B cell (primary cell): ENCODE data around the gene NKTR. TPM values are rescaled to one million over a fixed set of nuclear protein-coding genes. Genes with fewer than 3 reads are reported as not detected.

Experiments used
- ATAC-seq: fragments of 200-7000 bp; cut with Tn5 transposase; one replicate; pipeline ENCODE4 v1.10.0; 2021; ENCODE audit warnings: low read depth, mild to moderate bottlenecking, moderate number of reproducible peaks, moderate library complexity
- CTCF ChIA-PET: fragments of 350-600 bp; sonication (Branson Sonifier 250); formaldehyde crosslinking; loops from one replicate; lab custom pipeline; 2021; ENCODE audit warnings: antibody characterized with exemption, inconsistent platforms; lab: Charles Lee
- POLR2A ChIA-PET: fragments of 350-600 bp; sonication (Branson Sonifier 250); formaldehyde crosslinking; loops from one replicate; lab custom pipeline; 2021; ENCODE audit warnings: antibody characterized with exemption; lab: Charles Lee
- DNase-seq: peaks from one replicate; pipeline ENCODE4 v3.0.0; 2013
- H2AFZ ChIP-seq: 2 replicates; pipeline ENCODE4 v1.6.1; 2012; ENCODE audit warnings: mild to moderate bottlenecking, low read depth, low read length; ENCODE audit not compliant: insufficient read depth, poor library complexity, severe bottlenecking
- H3K27ac ChIP-seq, 2 donors: 1 replicate in 1 of 2; 2 replicates in 1 of 2; pipeline ENCODE4 v1.5.1; 2012 to 2013; ENCODE audit warnings: low read length in 2 of 2, mild to moderate bottlenecking in 2 of 2, moderate library complexity in 1 of 2
- H3K27me3 ChIP-seq, 4 experiments: fragments of 200-600 bp in 1 of 4; sonication (generic) in 1 of 4; replicated peaks in 1 of 4; 1 replicate in 2 of 4; 2 replicates in 2 of 4; pipeline versions ENCODE4 v1.6.1 to v1.7.0; 2013 to 2016; ENCODE audit warnings: low read length in 3 of 4, mild to moderate bottlenecking in 2 of 4, mixed read lengths in 1 of 4, moderate library complexity in 1 of 4; ENCODE audit not compliant: insufficient read depth in 4 of 4, control insufficient read depth in 3 of 4; ENCODE audit errors: control extremely low read depth in 1 of 4
- H3K36me3 ChIP-seq, 2 experiments: replicated peaks in 1 of 2; 1 replicate in 1 of 2; 2 replicates in 1 of 2; pipeline versions ENCODE4 v1.6.1 to v1.7.1; 2013; ENCODE audit warnings: low read length in 1 of 2; ENCODE audit not compliant: insufficient read depth in 2 of 2, control insufficient read depth in 1 of 2; ENCODE audit errors: control extremely low read depth in 1 of 2, extremely low read depth in 1 of 2
- H3K4me1 ChIP-seq, 2 donors: fragments of 200-600 bp in 1 of 2; sonication (generic) in 1 of 2; 1 replicate in 1 of 2; 2 replicates in 1 of 2; pipeline versions ENCODE4 v1.5.1 to v1.6.1; 2013 to 2017; ENCODE audit warnings: low read length in 2 of 2; ENCODE audit not compliant: control insufficient read depth in 2 of 2, insufficient read depth in 2 of 2
- H3K4me2 ChIP-seq: replicated peaks from 2 replicates; pipeline ENCODE3; 2012; ENCODE audit warnings: mild to moderate bottlenecking, low read depth, low read length; ENCODE audit not compliant: poor library complexity, severe bottlenecking
- H3K4me3 ChIP-seq, 5 experiments: fragments of 200-600 bp in 1 of 5; sonication (generic) in 1 of 5; 1 replicate in 3 of 5; 2 replicates in 2 of 5; pipeline versions ENCODE4 v1.5.1 to v1.7.0; 2011 to 2016; ENCODE audit warnings: low read length in 4 of 5, mild to moderate bottlenecking in 4 of 5, low read depth in 2 of 5, control low read depth in 1 of 5, moderate library complexity in 1 of 5; ENCODE audit not compliant: insufficient read depth in 1 of 5; ENCODE audit errors: control extremely low read depth in 1 of 5, extremely low read depth in 1 of 5
- H3K79me2 ChIP-seq: fragments of 200-600 bp; sonication (generic); one replicate; pipeline ENCODE4 v1.6.0; 2016; ENCODE audit warnings: low read length; ENCODE audit not compliant: control insufficient read depth, insufficient read depth
- H3K9ac ChIP-seq: fragments of 200-600 bp; sonication (generic); 2 replicates; pipeline ENCODE4 v1.6.1; 2017; ENCODE audit warnings: mild to moderate bottlenecking, low read length, moderate library complexity
- H3K9me3 ChIP-seq, 3 donors: one replicate each; pipeline versions ENCODE4 v1.6.1 to v1.7.1; 2013; ENCODE audit warnings: low read length in 2 of 3; ENCODE audit not compliant: control insufficient read depth in 2 of 3, insufficient read depth in 1 of 3; ENCODE audit errors: control extremely low read depth in 1 of 3
- H4K20me1 ChIP-seq: 2 replicates; pipeline ENCODE4 v1.6.0; 2012; ENCODE audit warnings: mild to moderate bottlenecking, low read length; ENCODE audit not compliant: insufficient read depth, control insufficient read depth, poor library complexity, severe bottlenecking
- H3K27ac Mint-ChIP-seq: one replicate; pipeline ENCODE4 v1.8.0; 2021; ENCODE audit warnings: mixed read lengths
- H3K27me3 Mint-ChIP-seq: one replicate; pipeline ENCODE4 v1.8.0; 2021; ENCODE audit warnings: mixed read lengths
- H3K4me1 Mint-ChIP-seq: one replicate; pipeline ENCODE4 v1.8.0; 2021; ENCODE audit warnings: mixed read lengths
- H3K4me3 Mint-ChIP-seq: one replicate; pipeline ENCODE4 v1.8.0; 2021; ENCODE audit warnings: mixed read lengths
- H3K9me3 Mint-ChIP-seq: one replicate; pipeline ENCODE4 v1.8.0; 2022; ENCODE audit warnings: mixed read lengths; ENCODE audit not compliant: insufficient read depth
- EZH2 ChIP-seq: IDR thresholded peaks from 2 replicates; pipeline ENCODE4 v1.6.1; 2012; ENCODE audit warnings: borderline replicate concordance, low read depth, mild to moderate bottlenecking, moderate library complexity, low read length; ENCODE audit not compliant: insufficient read depth, poor library complexity, severe bottlenecking
- WGBS: methylation state at CpG from one replicate; pipeline ENCODE4 v1.1.5; 2013; ENCODE audit warnings: missing lambda C conversion rate; ENCODE audit not compliant: insufficient coverage; 5-methylcytosine and 5-hydroxymethylcytosine counted together
- intact Hi-C: fragments of 100-400 bp; cut with micrococcal nuclease; formaldehyde crosslinking; loops from one replicate; pipeline ENCODE4 v1.10.0; 2022
- polyA plus RNA-seq: library from polyadenylated mRNA; depleted of rRNA; stranded (reverse); fragments of >200 nt; gene quantifications from 2 replicates; pipeline ENCODE4 v1.2.3, GENCODE V29; 2012
- total RNA-seq, 2 donors: library from RNA; stranded (reverse); fragments of 120-200 nt in 1 of 2; gene quantifications; 1 replicate in 1 of 2; 2 replicates in 1 of 2; pipeline versions ENCODE4 v1.2.3 to v1.2.4, GENCODE V29; 2013 to 2022
- TF ChIP-seq, protein P1 (sequence below): fragments of 200-600 bp; IDR thresholded peaks from one replicate; pipeline ENCODE4 v1.8.0; 2022; ENCODE audit warnings: antibody characterized with exemption, mild to moderate bottlenecking

The NKTR gene
- total and polyA plus RNA-seq, 2 donors (not counting 1 experiment from before 2014, with no cell fraction given) = 58.0 to 227 TPM

DNA sequence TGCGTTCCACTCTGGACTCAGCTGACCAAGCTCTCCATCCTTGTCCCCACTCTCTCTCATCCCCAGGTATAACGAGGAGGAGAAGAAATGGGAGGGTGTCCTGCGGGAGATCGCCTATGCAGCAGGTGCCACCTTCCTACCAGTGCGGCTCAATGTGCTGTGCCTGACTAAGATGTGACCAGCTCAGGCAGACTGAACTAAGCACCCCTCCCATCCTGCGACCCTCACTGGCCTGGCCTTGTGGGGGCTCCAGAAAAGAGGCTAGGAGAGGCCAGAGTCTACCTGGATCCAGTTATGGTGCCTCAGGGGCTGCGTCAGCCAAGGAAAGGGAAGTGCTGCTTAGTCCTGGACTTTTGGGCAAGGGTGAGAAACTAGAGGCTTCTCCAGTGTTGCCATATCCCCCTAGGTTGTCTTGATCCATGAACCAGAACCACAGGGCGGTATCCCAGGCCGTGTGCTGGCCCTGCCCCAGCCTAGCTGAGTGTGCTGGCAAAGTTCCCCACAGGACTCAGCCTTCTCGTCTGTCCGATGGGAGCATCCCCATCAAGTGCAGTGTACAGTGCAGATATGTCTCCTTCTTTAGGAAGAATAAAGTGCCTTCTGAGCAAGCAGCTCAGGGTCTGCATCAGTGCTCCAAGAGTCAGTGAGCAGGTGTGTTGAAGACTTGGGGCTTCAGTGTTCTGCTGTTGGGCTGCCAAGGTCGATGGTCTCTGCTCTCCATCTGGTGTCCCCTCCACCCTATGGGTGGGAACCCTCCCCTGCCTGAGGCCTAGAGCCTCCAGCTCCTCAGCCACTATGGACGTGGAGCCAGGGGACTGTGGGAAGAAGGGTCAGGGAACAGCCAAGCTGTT is 91.6 kb downstream of the NKTR start:
- Histone ChIP-seq H3K27ac (no peak overlapping the region), H3K4me1 (no peaks in the 10 kb centered on the region), H3K4me2 (no peak overlapping the region), H3K9me3 (no peaks in the 10 kb centered on the region), H3K27me3 (peaks cover 0 to 3% (median 0%) of the 10 kb centered on the region in 4 experiments), H3K36me3 (no peaks in the 10 kb centered on the region), H3K79me2 (no peaks in the 10 kb centered on the region), H3K9ac (no peak overlapping the region), H2AFZ (no peak overlapping the region), H4K20me1 (no peaks in the 10 kb centered on the region), H3K4me3 (no peak overlapping the region)
- ChIA-PET CTCF (no interaction called here), POLR2A (no interaction called here)
- ATAC-seq (no peak), DNase-seq (no peak)
- no peak overlapping the region for H3K27ac Mint-ChIP-seq
- TF ChIP-seq, protein P1, sequence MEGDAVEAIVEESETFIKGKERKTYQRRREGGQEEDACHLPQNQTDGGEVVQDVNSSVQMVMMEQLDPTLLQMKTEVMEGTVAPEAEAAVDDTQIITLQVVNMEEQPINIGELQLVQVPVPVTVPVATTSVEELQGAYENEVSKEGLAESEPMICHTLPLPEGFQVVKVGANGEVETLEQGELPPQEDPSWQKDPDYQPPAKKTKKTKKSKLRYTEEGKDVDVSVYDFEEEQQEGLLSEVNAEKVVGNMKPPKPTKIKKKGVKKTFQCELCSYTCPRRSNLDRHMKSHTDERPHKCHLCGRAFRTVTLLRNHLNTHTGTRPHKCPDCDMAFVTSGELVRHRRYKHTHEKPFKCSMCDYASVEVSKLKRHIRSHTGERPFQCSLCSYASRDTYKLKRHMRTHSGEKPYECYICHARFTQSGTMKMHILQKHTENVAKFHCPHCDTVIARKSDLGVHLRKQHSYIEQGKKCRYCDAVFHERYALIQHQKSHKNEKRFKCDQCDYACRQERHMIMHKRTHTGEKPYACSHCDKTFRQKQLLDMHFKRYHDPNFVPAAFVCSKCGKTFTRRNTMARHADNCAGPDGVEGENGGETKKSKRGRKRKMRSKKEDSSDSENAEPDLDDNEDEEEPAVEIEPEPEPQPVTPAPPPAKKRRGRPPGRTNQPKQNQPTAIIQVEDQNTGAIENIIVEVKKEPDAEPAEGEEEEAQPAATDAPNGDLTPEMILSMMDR = no peak
- TF ChIP-seq EZH2 = no peak
- WGBS = 87% methylated on average over 10 of the region's 13 CpGs
- intact Hi-C loops = no loop called here
- no peak overlapping the region for H3K4me3 Mint-ChIP-seq
- H3K9me3 Mint-ChIP-seq = no peaks in the 10 kb centered on the region
- peaks cover 6% of the 10 kb centered on the region for H3K27me3 Mint-ChIP-seq
- H3K4me1 Mint-ChIP-seq = no peaks in the 10 kb centered on the region
